GM12801 (cell line): ENCODE data around the gene CTDSP2.

Source experiments
- TF ChIP-seq, protein P1 (sequence below): IDR thresholded peaks from one replicate; pipeline ENCODE4 v1.5.1; 2011; ENCODE audit warnings: control low read depth; ENCODE audit not compliant: insufficient read length; ENCODE audit errors: extremely low read depth

CTDSP2 gene

DNA sequence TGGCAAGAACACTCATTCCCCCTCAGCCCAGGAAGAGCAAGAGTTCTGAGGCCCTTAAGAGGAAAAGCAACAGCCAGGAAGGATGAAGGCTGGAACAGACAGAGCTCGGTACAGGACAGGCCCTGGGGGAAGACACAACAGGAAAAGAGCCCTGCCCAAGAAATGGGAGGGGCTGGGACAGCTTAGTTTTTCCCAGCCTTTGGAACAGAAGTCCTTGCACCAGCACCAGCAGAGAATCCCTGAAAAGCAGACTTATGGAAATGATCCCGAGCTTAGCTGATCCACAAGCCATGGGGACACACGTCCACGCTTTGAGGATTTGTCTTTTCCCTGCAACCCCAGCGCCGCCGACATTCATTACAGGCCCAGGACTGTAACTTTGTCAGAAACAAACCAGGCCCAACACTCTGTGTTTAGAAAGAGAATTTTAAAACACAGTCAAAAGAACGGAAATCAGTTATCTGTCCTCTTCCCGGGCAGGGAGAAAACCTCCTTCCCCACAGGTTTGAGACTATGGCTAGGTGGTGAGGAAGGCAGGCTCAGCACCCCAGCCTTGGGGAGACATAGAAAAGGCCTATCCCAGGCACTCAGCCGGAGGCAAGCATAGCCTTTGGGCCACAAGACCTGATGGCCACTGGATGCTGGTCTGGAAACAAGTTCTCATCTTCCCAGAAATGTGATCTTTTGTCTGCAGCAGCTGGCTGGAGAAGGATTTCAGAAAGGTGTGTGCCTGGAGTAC lies 24.0 kb downstream of the CTDSP2 start:
- TF ChIP-seq, protein P1, sequence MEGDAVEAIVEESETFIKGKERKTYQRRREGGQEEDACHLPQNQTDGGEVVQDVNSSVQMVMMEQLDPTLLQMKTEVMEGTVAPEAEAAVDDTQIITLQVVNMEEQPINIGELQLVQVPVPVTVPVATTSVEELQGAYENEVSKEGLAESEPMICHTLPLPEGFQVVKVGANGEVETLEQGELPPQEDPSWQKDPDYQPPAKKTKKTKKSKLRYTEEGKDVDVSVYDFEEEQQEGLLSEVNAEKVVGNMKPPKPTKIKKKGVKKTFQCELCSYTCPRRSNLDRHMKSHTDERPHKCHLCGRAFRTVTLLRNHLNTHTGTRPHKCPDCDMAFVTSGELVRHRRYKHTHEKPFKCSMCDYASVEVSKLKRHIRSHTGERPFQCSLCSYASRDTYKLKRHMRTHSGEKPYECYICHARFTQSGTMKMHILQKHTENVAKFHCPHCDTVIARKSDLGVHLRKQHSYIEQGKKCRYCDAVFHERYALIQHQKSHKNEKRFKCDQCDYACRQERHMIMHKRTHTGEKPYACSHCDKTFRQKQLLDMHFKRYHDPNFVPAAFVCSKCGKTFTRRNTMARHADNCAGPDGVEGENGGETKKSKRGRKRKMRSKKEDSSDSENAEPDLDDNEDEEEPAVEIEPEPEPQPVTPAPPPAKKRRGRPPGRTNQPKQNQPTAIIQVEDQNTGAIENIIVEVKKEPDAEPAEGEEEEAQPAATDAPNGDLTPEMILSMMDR = no peak

GRCh38 chr12:57821474-57822214 lies 24.9 kb downstream of the CTDSP2 start:
- TF ChIP-seq, protein P1 = no peak

DNA sequence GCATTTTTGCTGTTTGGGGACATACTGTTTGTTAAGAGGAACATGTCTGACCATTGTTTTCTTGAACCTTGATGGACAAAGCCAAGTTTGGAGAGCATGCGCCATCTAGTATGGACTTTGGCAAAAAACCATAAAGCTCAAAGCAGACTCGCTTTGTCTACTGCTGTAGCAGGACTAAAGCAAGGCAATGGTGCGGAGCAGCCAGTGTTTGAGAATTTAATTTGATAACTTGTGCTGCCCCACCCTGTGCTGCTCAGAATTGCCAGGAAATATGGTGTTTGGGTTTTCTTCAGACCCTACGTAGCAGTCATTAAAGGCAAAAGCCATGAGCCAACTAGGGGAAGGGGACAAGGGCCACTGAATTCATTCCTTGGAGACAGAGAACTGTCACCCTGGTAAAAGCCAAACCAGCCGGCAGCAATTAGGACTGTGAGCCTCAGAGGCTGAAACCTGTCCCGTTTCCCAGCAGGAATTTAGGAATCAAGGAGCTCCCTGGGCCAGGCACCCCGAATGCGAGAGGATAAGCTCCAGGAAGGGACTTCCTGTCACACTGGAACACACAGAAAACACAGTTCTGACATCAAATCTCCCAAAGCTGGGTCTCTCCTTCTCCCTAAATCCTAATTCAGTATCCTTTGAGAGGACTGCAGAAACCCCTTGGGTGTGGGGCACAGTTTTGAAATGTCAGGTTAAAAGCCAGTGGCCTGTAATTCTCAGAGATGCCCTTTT lies 29.1 kb downstream of the CTDSP2 start:
- TF ChIP-seq, protein P1 = no peak

DNA sequence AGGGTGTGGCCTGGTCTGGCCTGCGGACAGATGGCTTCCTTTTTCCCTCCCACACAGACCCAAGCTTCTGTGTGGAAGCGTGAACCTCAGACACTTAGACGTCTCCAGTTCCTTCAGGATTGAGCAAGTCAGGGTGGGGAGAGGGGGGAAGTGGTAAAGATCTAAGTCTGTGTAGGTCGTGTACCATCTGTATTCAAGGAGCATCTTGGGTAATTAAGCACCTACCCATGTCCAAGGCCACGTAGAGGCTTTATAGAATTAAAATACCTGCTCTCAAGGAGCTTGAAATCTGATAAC lies 29.7 kb downstream of the CTDSP2 start:
- TF ChIP-seq, protein P1 = no peak

DNA sequence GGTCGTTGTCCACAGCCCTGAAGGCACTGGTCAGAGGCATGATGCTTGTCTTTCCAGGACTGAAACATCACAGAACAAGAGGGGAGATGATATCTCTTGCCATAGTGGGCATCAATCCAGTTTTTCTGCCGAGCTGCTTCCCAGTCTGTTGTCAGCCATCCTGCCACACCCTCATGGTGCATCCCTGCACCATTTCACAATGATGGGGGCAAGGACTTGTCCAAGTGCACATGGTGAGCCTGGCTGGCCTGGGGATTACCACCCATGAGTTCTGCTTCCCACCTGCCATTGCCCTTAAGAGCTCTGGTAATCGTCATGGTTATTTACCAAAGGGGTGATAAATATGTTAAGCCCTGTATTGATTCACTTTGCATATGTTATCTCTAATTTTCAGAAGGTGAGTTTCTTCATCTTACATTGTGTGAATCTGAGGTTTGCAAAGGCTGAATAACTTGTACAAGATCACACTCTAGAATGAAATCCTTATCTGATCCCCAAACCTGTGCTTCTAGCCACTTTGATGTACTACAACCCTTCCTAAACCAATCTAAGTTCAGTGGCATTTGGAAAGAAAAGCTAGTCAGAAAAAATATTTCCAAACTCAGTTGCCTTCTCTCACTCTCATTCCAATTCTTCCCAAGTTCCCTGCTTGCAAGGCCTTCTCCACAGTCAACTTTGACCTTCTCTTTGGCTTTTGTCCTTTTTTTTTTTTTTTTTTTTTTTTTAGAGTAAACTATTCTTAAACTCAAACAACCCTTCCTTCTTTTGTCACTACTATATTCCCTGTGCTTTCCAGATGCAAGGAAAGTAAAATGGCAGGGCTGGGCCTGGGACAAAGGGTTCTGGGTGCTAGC lies 30.3 kb downstream of the CTDSP2 start:
- TF ChIP-seq, protein P1 = no peak

DNA sequence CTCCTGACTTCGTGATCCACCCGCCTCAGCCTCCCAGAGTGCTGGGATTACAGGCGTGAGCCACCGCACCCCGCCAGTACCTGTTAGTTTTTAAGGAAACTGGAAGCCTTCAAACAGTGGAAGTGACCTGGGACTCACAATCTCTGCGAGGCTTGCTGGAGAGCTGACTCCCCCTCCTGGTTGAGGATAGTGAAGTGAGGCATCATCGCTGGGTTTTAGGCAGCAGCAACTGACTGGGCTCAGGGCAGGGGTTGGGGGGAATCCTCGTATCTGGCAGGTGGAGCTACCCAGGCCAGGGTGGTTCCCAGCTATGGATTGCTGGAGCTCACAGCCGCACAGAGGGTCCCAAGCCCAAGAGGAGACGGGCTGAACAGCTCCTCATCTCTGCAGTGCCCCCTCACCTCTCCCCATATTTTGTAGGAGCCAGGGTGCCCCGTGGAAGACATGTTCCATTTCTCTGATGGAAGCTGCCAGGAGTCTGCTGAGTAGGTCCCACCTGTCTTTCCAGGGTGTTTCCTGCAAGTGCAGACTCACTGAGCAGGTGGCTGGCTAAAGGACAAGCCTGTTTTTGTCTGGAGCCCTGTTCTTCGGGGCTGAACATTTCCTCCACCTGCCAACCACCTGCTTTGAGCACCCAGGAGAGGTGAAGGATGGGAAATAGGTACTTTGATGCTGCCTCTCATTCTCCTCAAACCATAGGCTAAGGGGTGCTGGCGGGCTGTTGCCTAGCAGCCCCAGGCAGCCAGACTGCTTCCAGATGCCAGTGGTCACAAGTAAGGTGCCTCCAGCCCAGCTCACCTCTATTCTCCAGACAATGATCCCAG lies 31.1 kb downstream of the CTDSP2 start:
- TF ChIP-seq, protein P1 = no peak
